22Rv1 (cell line): ENCODE measurements around the gene PARP1.

Experiments
- ZFX ChIP-seq: fragments of 450-650 bp; IDR thresholded peaks from 2 replicates; pipeline ENCODE4 v1.6.1; 2017; ENCODE audit warnings: antibody characterized with exemption, borderline replicate concordance
- TF ChIP-seq, protein P1 (sequence below): fragments of 450-650 bp; IDR thresholded peaks from 2 replicates; pipeline ENCODE4 v1.5.1; 2017; ENCODE audit warnings: mild to moderate bottlenecking

GRCh38 chr1:226406401-226406881 is 1.5 kb downstream of the PARP1 start:
- TF ChIP-seq, protein P1, sequence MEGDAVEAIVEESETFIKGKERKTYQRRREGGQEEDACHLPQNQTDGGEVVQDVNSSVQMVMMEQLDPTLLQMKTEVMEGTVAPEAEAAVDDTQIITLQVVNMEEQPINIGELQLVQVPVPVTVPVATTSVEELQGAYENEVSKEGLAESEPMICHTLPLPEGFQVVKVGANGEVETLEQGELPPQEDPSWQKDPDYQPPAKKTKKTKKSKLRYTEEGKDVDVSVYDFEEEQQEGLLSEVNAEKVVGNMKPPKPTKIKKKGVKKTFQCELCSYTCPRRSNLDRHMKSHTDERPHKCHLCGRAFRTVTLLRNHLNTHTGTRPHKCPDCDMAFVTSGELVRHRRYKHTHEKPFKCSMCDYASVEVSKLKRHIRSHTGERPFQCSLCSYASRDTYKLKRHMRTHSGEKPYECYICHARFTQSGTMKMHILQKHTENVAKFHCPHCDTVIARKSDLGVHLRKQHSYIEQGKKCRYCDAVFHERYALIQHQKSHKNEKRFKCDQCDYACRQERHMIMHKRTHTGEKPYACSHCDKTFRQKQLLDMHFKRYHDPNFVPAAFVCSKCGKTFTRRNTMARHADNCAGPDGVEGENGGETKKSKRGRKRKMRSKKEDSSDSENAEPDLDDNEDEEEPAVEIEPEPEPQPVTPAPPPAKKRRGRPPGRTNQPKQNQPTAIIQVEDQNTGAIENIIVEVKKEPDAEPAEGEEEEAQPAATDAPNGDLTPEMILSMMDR, result no peak
- no peak for TF ChIP-seq ZFX
